H9 (cell line): ENCODE results near the gene CRISPLD2. TPM values are rescaled to one million over a fixed set of nuclear protein-coding genes. Genes with fewer than 3 reads are reported as not detected.

ENCODE experiments used
- DNase-seq: peaks from one replicate; pipeline ENCODE4 v3.0.0-alpha.2; 2017
- H2AFZ ChIP-seq: one replicate; pipeline ENCODE4 v1.6.1; 2013; ENCODE audit warnings: mild to moderate bottlenecking, low read length, control low read depth, moderate library complexity
- H2AK5ac ChIP-seq: 2 replicates; pipeline ENCODE4 v1.6.1; 2013; ENCODE audit warnings: low read length, control low read depth, mixed read lengths; ENCODE audit not compliant: insufficient read length
- H2BK120ac ChIP-seq: one replicate; pipeline ENCODE4 v1.6.1; 2013; ENCODE audit warnings: low read depth, mild to moderate bottlenecking, low read length, control low read depth, inconsistent platforms; ENCODE audit not compliant: poor library complexity, severe bottlenecking
- H2BK12ac ChIP-seq: 2 replicates; pipeline ENCODE4 v1.6.1; 2013; ENCODE audit warnings: low read length, control low read depth, mixed read lengths, low read depth; ENCODE audit not compliant: insufficient read length
- H2BK15ac ChIP-seq: 2 replicates; pipeline ENCODE4 v1.6.1; 2013; ENCODE audit warnings: low read depth, low read length, control low read depth
- H2BK20ac ChIP-seq: one replicate; pipeline ENCODE4 v1.6.1; 2013; ENCODE audit warnings: low read depth, mild to moderate bottlenecking, low read length, control low read depth, inconsistent platforms; ENCODE audit not compliant: poor library complexity, severe bottlenecking
- H2BK5ac ChIP-seq: 2 replicates; pipeline ENCODE4 v1.6.1; 2013; ENCODE audit warnings: low read length, control low read depth, mixed read lengths; ENCODE audit not compliant: insufficient read length
- H3K14ac ChIP-seq: 2 replicates; pipeline ENCODE4 v1.6.1; 2013; ENCODE audit warnings: low read length, control low read depth; ENCODE audit not compliant: insufficient read depth
- H3K18ac ChIP-seq: 2 replicates; pipeline ENCODE4 v1.6.1; 2013; ENCODE audit warnings: low read depth, mild to moderate bottlenecking, mixed read lengths, low read length, control low read depth; ENCODE audit not compliant: insufficient read length
- H3K23ac ChIP-seq: 2 replicates; pipeline ENCODE4 v1.6.1; 2013; ENCODE audit warnings: low read length, control low read depth, mixed read lengths, low read depth; ENCODE audit not compliant: insufficient read length
- H3K23me2 ChIP-seq: 2 replicates; pipeline ENCODE4 v1.6.1; 2013; ENCODE audit warnings: low read depth, mild to moderate bottlenecking, mixed read lengths, low read length, control low read depth; ENCODE audit not compliant: insufficient read length, poor library complexity, severe bottlenecking
- H3K27ac ChIP-seq: 2 replicates; pipeline ENCODE4 v1.5.1; 2013; ENCODE audit warnings: low read length, control low read depth, mixed read lengths, low read depth; ENCODE audit not compliant: insufficient read length
- H3K27me3 ChIP-seq: 2 replicates; pipeline ENCODE4 v1.6.1; 2013; ENCODE audit warnings: low read length, control low read depth, inconsistent platforms; ENCODE audit not compliant: insufficient read depth
- H3K4ac ChIP-seq: 2 replicates; pipeline ENCODE4 v1.6.1; 2013; ENCODE audit warnings: low read depth, mild to moderate bottlenecking, control low read depth, inconsistent platforms, low read length, moderate library complexity
- H3K4me1 ChIP-seq: 2 replicates; pipeline ENCODE4 v1.6.1; 2013; ENCODE audit warnings: low read length, control low read depth, inconsistent platforms; ENCODE audit not compliant: insufficient read depth
- H3K4me2 ChIP-seq: 2 replicates; pipeline ENCODE4 v1.6.1; 2013; ENCODE audit warnings: low read length, control low read depth, mixed read lengths; ENCODE audit not compliant: insufficient read length, insufficient read depth
- H3K56ac ChIP-seq: 2 replicates; pipeline ENCODE4 v1.6.1; 2013; ENCODE audit warnings: low read depth, mild to moderate bottlenecking, mixed read lengths, low read length, control low read depth; ENCODE audit not compliant: insufficient read length
- H3K79me1 ChIP-seq: 2 replicates; pipeline ENCODE4 v1.6.1; 2013; ENCODE audit warnings: low read depth, mild to moderate bottlenecking, moderate library complexity, low read length, control low read depth, inconsistent platforms; ENCODE audit not compliant: insufficient read depth, poor library complexity, severe bottlenecking
- H3K79me2 ChIP-seq: 2 replicates; pipeline ENCODE4 v1.6.1; 2013; ENCODE audit warnings: low read length, control low read depth, inconsistent platforms; ENCODE audit not compliant: insufficient read depth
- H3K9ac ChIP-seq: 2 replicates; pipeline ENCODE4 v1.6.1; 2013; ENCODE audit warnings: low read length, control low read depth, mixed read lengths; ENCODE audit not compliant: insufficient read length; ENCODE audit errors: extremely low read depth
- H3K9me3 ChIP-seq: one replicate; pipeline ENCODE4 v1.6.1; 2013; ENCODE audit warnings: low read depth, low read length, inconsistent platforms; ENCODE audit not compliant: control insufficient read depth
- H3T11ph ChIP-seq: one replicate; pipeline ENCODE4 v1.6.1; 2013; ENCODE audit warnings: mild to moderate bottlenecking, low read length, control low read depth, inconsistent platforms
- H4K20me1 ChIP-seq: one replicate; pipeline ENCODE4 v1.6.1; 2013; ENCODE audit not compliant: control insufficient read depth, insufficient read length, insufficient read depth
- H4K5ac ChIP-seq: 2 replicates; pipeline ENCODE4 v1.6.1; 2013; ENCODE audit warnings: low read depth, mild to moderate bottlenecking, mixed read lengths, low read length, control low read depth; ENCODE audit not compliant: insufficient read length
- H4K8ac ChIP-seq: replicated peaks from 2 replicates; pipeline ENCODE4 v1.6.1; 2013; ENCODE audit warnings: low read length, control low read depth, mixed read lengths, low read depth; ENCODE audit not compliant: insufficient read length
- H4K91ac ChIP-seq: 2 replicates; pipeline ENCODE4 v1.6.1; 2013; ENCODE audit warnings: low read depth, mild to moderate bottlenecking, moderate library complexity, mixed read lengths, low read length, control low read depth; ENCODE audit not compliant: insufficient read length
- H3K27ac Mint-ChIP-seq, 3 experiments: 2 replicates in 2 of 3; 3 replicates in 1 of 3; pipeline ENCODE4 v1.8.0; 2020 to 2021; ENCODE audit warnings: mixed read lengths in 3 of 3, mild to moderate bottlenecking in 1 of 3, moderate library complexity in 1 of 3
- H3K27me3 Mint-ChIP-seq: 2 replicates; pipeline ENCODE4 v1.8.0; 2021; ENCODE audit warnings: low read depth, mild to moderate bottlenecking, moderate library complexity, mixed read lengths
- H3K36me3 Mint-ChIP-seq, 3 experiments: 2 replicates in 2 of 3; 3 replicates in 1 of 3; pipeline ENCODE4 v1.8.0; 2020 to 2021; ENCODE audit warnings: low read depth in 3 of 3, mixed read lengths in 3 of 3; ENCODE audit not compliant: insufficient read depth in 1 of 3
- H3K4me1 Mint-ChIP-seq, 2 experiments: 2 replicates each; pipeline ENCODE4 v1.8.0; 2020; ENCODE audit warnings: mixed read lengths in 2 of 2
- H3K4me3 Mint-ChIP-seq, 2 experiments: 2 replicates in 1 of 2; 3 replicates in 1 of 2; pipeline ENCODE4 v1.8.0; 2020 to 2021; ENCODE audit warnings: mild to moderate bottlenecking in 2 of 2, mixed read lengths in 2 of 2, moderate library complexity in 1 of 2
- H3K9me3 Mint-ChIP-seq, 2 experiments: 2 replicates in 1 of 2; 3 replicates in 1 of 2; pipeline ENCODE4 v1.8.0; 2020; ENCODE audit warnings: mild to moderate bottlenecking in 2 of 2, mixed read lengths in 2 of 2, moderate library complexity in 1 of 2
- CTCF ChIP-seq: fragments of 200-600 bp; sonication (generic); conservative IDR thresholded peaks from 3 replicates; pipeline ENCODE4 v1.8.0; 2021; ENCODE audit warnings: antibody characterized with exemption, mild to moderate bottlenecking
- WGBS: extraction: QIAGEN DNeasy Blood & Tissue Kit; methylation state at CpG from one replicate; pipeline ENCODE4 v1.1.7; 2013; ENCODE audit warnings: missing lambda C conversion rate, low lambda C conversion rate, mixed read lengths; ENCODE audit not compliant: insufficient read length; ENCODE audit errors: extremely low coverage; 5-methylcytosine and 5-hydroxymethylcytosine counted together
- total RNA-seq: library from RNA; stranded (reverse); gene quantifications from 2 replicates; pipeline ENCODE4 v1.2.1, GENCODE V29; 2021

CRISPLD2 gene
- total RNA-seq, 1 experiment from 2014 or later: 2.3 TPM

DNA sequence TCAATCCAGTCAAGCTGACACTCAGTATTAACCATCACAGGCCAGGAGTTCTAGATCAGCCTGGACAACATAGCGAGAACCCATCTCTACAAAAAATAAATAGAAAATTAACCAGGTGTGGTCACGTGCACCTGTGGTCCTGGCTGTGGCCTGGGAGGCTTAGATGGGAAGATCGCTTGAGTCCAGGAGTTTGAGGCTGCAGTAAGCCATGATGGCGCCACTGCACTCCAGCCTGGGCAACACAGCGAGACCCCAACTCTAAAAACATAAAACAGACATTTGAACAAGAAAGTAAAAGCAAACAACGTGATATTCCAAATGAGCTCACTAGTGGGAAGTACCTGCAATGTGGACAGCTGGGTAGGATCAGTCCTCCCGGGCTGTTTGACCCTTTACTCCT lies 41.9 kb downstream of the CRISPLD2 start:
- Histone ChIP-seq H3K56ac (no peak overlapping the region), H4K8ac (no peak overlapping the region), H3K4ac (no peak overlapping the region), H3K79me2 (no peaks in the 10 kb centered on the region), H3K23me2 (no peaks in the 10 kb centered on the region), H3K18ac (no peak overlapping the region), H3K27ac (no peak overlapping the region), H4K5ac (no peak overlapping the region), H2AFZ (no peak overlapping the region), H3K23ac (no peak overlapping the region), H2BK120ac (no peak overlapping the region), H3K27me3 (no peaks in the 10 kb centered on the region), H2AK5ac (no peak overlapping the region), H3T11ph (no peak overlapping the region), H3K14ac (no peak overlapping the region), H2BK20ac (no peak overlapping the region), H2BK12ac (no peak overlapping the region), H3K9ac (no peak overlapping the region), H2BK5ac (no peak overlapping the region), H3K79me1 (no peaks in the 10 kb centered on the region), H3K9me3 (no peaks in the 10 kb centered on the region), H4K91ac (no peak overlapping the region), H3K4me1 (no peaks in the 10 kb centered on the region), H4K20me1 (no peaks in the 10 kb centered on the region), H3K4me2 (no peak overlapping the region), H2BK15ac (no peak overlapping the region)
- Mint-ChIP-seq H3K36me3 (peaks cover 8 to 13% (median 11%) of the 10 kb centered on the region in 3 experiments), H3K4me3 (no peak overlapping the region), H3K27ac (no peak overlapping the region), H3K27me3 (peaks cover 6% of the 10 kb centered on the region; the same call in 1 of the 2 replicates), H3K4me1 (no peaks in the 10 kb centered on the region), H3K9me3 (peaks cover 13 to 14% of the 10 kb centered on the region in 2 experiments)
- no CpG with 5 or more reads among the region's 7 CpGs for WGBS
- DNase-seq: no peak
- TF ChIP-seq CTCF: no peak
